Epithelial cell of esophagus (primary cell): Measurements from ENCODE around the gene FOXL2.
A peak's percentile ranks its signal among the peaks of the same experiment; 100 is the strongest.

Experiments used
- DNase-seq: peaks from one replicate; pipeline ENCODE4 v3.0.0; 2010; ENCODE audit warnings: low read depth
- H3K4me3 ChIP-seq: 2 replicates; pipeline ENCODE4 v1.5.1; 2011; ENCODE audit warnings: mild to moderate bottlenecking, low read length, control low read depth
- TF ChIP-seq, protein P1 (sequence below): IDR thresholded peaks from 2 replicates; pipeline ENCODE4 v1.5.1; 2011; ENCODE audit warnings: low read depth, mild to moderate bottlenecking, low read length, control low read depth, inconsistent platforms; ENCODE audit not compliant: insufficient read depth; ENCODE audit errors: missing control alignments

The FOXL2 gene

GRCh38 chr3:138962854-138963560 lies 16.1 kb upstream of the FOXL2 start:
- TF ChIP-seq, protein P1, sequence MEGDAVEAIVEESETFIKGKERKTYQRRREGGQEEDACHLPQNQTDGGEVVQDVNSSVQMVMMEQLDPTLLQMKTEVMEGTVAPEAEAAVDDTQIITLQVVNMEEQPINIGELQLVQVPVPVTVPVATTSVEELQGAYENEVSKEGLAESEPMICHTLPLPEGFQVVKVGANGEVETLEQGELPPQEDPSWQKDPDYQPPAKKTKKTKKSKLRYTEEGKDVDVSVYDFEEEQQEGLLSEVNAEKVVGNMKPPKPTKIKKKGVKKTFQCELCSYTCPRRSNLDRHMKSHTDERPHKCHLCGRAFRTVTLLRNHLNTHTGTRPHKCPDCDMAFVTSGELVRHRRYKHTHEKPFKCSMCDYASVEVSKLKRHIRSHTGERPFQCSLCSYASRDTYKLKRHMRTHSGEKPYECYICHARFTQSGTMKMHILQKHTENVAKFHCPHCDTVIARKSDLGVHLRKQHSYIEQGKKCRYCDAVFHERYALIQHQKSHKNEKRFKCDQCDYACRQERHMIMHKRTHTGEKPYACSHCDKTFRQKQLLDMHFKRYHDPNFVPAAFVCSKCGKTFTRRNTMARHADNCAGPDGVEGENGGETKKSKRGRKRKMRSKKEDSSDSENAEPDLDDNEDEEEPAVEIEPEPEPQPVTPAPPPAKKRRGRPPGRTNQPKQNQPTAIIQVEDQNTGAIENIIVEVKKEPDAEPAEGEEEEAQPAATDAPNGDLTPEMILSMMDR = no peak
- no peak for DNase-seq
- H3K4me3 ChIP-seq = no peak overlapping the region

DNA sequence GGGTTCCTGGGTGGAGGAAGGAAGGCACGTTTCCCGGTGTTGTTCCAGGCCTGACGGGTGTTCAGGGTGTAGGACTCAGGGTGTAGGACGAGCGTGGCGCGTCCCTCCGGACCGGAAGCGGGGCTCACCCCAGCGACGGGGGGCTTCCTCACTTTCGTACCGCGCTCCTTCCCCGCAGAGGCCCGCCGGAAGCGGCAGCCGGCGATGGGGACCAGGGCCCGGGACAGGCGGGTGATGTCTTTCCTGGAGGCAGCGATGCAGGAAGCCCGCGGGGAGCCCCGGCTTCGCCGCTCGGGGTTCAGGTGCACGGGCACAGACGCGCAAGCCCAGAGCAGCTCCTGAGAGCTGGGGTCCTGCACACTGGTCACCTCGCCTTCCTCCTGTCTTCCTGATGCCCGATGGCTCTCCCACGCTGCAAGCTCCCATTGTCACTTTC lies 13.5 kb upstream of the FOXL2 start:
- TF ChIP-seq, protein P1 = no peak
- no peak overlapping the region for H3K4me3 ChIP-seq
- no peak for DNase-seq

DNA sequence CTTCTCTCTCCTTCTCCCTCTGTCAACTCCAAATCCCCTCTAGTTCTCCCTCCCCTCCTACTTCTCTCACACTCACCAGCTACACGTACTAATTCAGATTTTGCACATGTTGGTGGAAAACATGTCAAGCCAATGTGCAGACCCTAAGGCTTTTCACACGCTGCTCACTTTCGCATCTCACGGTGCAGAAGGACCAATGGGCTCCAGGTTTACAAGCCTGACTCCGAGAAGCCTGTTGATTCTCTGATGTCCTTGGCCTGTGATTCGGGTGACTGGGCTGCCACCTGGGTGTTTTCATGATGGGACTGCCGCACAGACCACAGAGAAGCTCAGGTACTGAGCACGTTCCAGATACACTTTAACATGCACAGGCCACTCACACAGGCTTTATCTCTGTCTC lies 3.8 kb upstream of the FOXL2 start:
- no peak overlapping the region for H3K4me3 ChIP-seq
- DNase-seq = no peak
- TF ChIP-seq, protein P1 = no peak

DNA sequence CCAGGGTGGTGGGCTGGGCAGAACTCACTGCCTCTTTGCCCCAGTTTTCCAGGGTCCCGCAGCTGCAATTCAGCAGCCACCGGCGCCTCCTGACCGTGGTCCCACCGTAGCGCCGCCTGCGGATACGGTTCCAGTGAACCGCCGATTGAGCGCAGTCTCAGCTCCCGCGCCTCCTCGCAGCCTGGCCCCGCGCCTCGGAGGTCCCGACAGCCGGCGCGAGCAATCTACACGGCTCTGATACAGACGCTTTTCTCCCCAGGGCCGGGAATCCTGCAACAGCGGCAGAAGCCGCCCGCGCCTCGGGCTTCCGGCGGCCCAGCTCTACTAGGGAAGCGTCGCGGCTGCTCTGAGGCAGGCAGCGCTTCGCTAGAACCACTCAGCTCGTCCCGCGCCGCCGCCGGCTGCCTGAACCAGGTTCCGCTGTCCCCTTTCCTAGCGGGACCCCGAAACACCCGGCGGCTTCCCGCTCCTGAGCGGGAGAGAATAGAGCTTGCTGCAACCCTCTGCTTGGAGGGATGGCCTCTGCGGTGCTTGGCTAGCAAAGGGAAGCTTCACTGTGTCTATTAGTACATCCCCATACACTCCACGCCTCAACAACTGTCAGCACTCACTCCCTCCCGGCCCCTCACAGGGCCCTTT lies 3.2 kb upstream of the FOXL2 start:
- DNase-seq = peak; percentile 43
- TF ChIP-seq, protein P1 = no peak
- peak overlapping the region; percentile 8 for H3K4me3 ChIP-seq

DNA sequence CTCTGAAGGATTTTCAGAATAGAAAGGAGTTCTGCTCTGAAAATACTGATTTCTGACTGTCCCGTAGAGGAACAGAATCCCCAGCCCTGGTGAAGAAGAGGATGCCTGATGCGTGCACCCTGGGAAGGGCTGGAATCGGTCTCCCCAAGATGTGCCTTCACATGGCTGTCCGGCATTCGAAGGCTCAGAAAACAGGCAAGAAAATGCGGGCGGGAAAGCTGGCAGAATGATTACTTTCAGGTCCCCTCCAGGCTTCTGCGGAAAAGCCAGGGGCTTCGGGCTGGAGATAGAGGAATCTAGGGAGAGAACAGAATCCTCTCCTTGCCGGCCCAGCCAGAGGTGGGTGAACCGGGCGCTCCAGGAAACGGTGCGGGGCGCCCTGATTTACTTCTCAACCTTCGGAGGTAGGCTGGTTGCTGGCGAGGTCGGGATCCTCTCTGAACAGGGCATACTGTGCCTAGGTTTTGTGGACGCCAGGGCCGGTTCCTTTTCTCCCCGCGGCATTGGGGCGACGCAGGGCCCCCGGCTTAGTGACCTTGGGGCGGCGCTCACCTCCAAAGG lies 2.6 kb upstream of the FOXL2 start:
- no peak overlapping the region for H3K4me3 ChIP-seq
- TF ChIP-seq, protein P1 = no peak
- DNase-seq = no peak

DNA sequence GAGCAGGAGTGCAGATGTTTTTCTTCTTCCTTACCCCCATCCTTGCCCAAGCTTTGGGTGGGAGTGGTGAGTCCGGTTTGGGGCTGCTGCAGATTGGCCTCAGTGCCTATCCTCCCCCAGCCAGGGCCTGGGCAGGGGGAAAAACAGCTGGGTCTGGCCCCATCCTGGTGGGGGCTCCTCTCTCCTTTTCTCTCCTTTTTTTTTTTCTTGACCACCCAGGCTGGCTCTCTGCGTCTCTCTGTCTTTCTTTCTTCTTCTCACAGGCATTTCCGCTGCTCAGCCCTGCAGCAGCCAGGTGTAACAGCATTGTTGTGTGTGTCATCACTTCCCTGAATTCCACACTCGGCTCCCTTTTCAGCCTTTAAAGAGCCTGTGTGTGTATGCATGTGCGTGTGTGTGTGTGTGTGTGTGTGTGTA lies 2.1 kb upstream of the FOXL2 start:
- H3K4me3 ChIP-seq = no peak overlapping the region
- DNase-seq = peak; percentile 55
- TF ChIP-seq, protein P1 = no peak
